WTC11 (cell line): ENCODE results near the gene SALL3. TPM values are rescaled to one million over a fixed set of nuclear protein-coding genes. Genes with fewer than 3 reads are reported as not detected.

Experiments
- ATAC-seq: fragments of 200-7000 bp; cut with Tn5 transposase; 2 replicates; pipeline ENCODE4 v1.10.0; 2021; ENCODE audit warnings: mild to moderate bottlenecking, moderate library complexity
- CTCF ChIA-PET: fragments of 300-600 bp; sonication (Branson Sonifier 250); formaldehyde crosslinking; loops from one replicate; lab custom pipeline; 2021; ENCODE audit warnings: antibody characterized with exemption; lab: Charles Lee
- POLR2A ChIA-PET: fragments of 350-600 bp; sonication (Branson Sonifier 250); formaldehyde crosslinking; loops from one replicate; lab custom pipeline; 2021; ENCODE audit warnings: antibody characterized with exemption; lab: Charles Lee
- DNase-seq: peaks from one replicate; pipeline ENCODE4 v3.0.0; 2021; ENCODE audit warnings: low spot score
- H3K27ac Mint-ChIP-seq: 2 replicates; pipeline ENCODE4 v1.8.0; 2021; ENCODE audit warnings: mixed read lengths
- H3K27me3 Mint-ChIP-seq: 2 replicates; pipeline ENCODE4 v1.8.0; 2021; ENCODE audit warnings: low read depth, mild to moderate bottlenecking, moderate library complexity, mixed read lengths
- H3K36me3 Mint-ChIP-seq: 2 replicates; pipeline ENCODE4 v1.8.0; 2021; ENCODE audit warnings: mixed read lengths
- H3K4me1 Mint-ChIP-seq: 2 replicates; pipeline ENCODE4 v1.8.0; 2022; ENCODE audit warnings: mixed read lengths
- H3K4me3 Mint-ChIP-seq: 2 replicates; pipeline ENCODE4 v1.8.0; 2021; ENCODE audit warnings: mild to moderate bottlenecking, moderate library complexity, mixed read lengths
- H3K9me3 Mint-ChIP-seq: 2 replicates; pipeline ENCODE4 v1.8.0; 2021; ENCODE audit warnings: mixed read lengths
- AR ChIP-seq: fragments of 250-450 bp; sonication (Bioruptor Pico); IDR thresholded peaks from 2 replicates; pipeline ENCODE4 v1.9.0; 2021; ENCODE audit warnings: mild to moderate bottlenecking
- CREB1 ChIP-seq: sonication (generic); formaldehyde crosslinking; IDR thresholded peaks from 2 replicates; pipeline ENCODE4 v1.8.0; 2023; ENCODE audit warnings: mild to moderate bottlenecking, missing genetic modification reagents
- E2F1 ChIP-seq: sonication (generic); formaldehyde crosslinking; IDR thresholded peaks from 2 replicates; pipeline ENCODE4 v1.8.0; 2022; ENCODE audit warnings: mild to moderate bottlenecking, missing genetic modification reagents
- E2F4 ChIP-seq: sonication (generic); formaldehyde crosslinking; IDR thresholded peaks from 2 replicates; pipeline ENCODE4 v1.8.1; 2022; ENCODE audit warnings: low read depth, mild to moderate bottlenecking, moderate library complexity, missing genetic modification reagents, borderline replicate concordance
- ERG ChIP-seq: fragments of 250-450 bp; sonication (Bioruptor Pico); IDR thresholded peaks from 2 replicates; pipeline ENCODE4 v1.8.0; 2021; ENCODE audit warnings: mild to moderate bottlenecking
- ETV6 ChIP-seq: sonication (generic); formaldehyde crosslinking; IDR thresholded peaks from 2 replicates; pipeline ENCODE4 v1.8.1; 2022; ENCODE audit warnings: mild to moderate bottlenecking, missing genetic modification reagents
- FOXJ3 ChIP-seq: sonication (generic); formaldehyde crosslinking; IDR thresholded peaks from 2 replicates; pipeline ENCODE4 v1.9.0; 2021; ENCODE audit warnings: missing genetic modification reagents, mild to moderate bottlenecking, borderline replicate concordance
- GABPB1 ChIP-seq: sonication (generic); formaldehyde crosslinking; IDR thresholded peaks from 2 replicates; pipeline ENCODE4 v1.8.1; 2023; ENCODE audit warnings: mild to moderate bottlenecking, missing genetic modification reagents
- NR2C2 ChIP-seq: sonication (generic); formaldehyde crosslinking; IDR thresholded peaks from 2 replicates; pipeline ENCODE4 v1.8.0; 2022; ENCODE audit warnings: mild to moderate bottlenecking, missing genetic modification reagents
- PREB ChIP-seq: sonication (generic); formaldehyde crosslinking; IDR thresholded peaks from 2 replicates; pipeline ENCODE4 v1.8.1; 2022; ENCODE audit warnings: mild to moderate bottlenecking, missing genetic modification reagents, moderate library complexity, borderline replicate concordance
- PRRX2 ChIP-seq: fragments of 250-450 bp; sonication (Bioruptor Pico); IDR thresholded peaks from 2 replicates; pipeline ENCODE4 v1.8.0; 2021; ENCODE audit warnings: mild to moderate bottlenecking
- SMAD3 ChIP-seq: sonication (generic); formaldehyde crosslinking; IDR thresholded peaks from 2 replicates; pipeline ENCODE4 v1.8.0; 2022; ENCODE audit warnings: missing genetic modification reagents, mild to moderate bottlenecking, borderline replicate concordance
- ZMAT4 ChIP-seq: fragments of 250-450 bp; sonication (Bioruptor Pico); IDR thresholded peaks from 2 replicates; pipeline ENCODE4 v1.9.0; 2021; ENCODE audit warnings: mild to moderate bottlenecking
- ZNF232 ChIP-seq: sonication (generic); formaldehyde crosslinking; IDR thresholded peaks from 2 replicates; pipeline ENCODE4 v1.8.0; 2022; ENCODE audit warnings: mild to moderate bottlenecking, missing genetic modification reagents
- ZNF317 ChIP-seq: sonication (generic); formaldehyde crosslinking; IDR thresholded peaks from 2 replicates; pipeline ENCODE4 v1.8.1; 2023; ENCODE audit warnings: low read depth, mild to moderate bottlenecking, moderate library complexity, missing genetic modification reagents, borderline replicate concordance
- ZNF423 ChIP-seq: fragments of 250-450 bp; sonication (Bioruptor Pico); IDR thresholded peaks from 2 replicates; pipeline ENCODE4 v2.1.2; 2022; ENCODE audit warnings: mild to moderate bottlenecking, moderate library complexity
- ZNF512 ChIP-seq: sonication (generic); formaldehyde crosslinking; IDR thresholded peaks from 2 replicates; pipeline ENCODE4 v1.8.1; 2022; ENCODE audit warnings: missing genetic modification reagents, borderline replicate concordance
- total RNA-seq: library from RNA; stranded (reverse); gene quantifications from 3 replicates; pipeline ENCODE4 v1.2.3, GENCODE V29; 2021

The SALL3 gene
- total RNA-seq, 1 experiment from 2014 or later = 87.0 TPM

GRCh38 chr18:78976765-78977636 lies 2.6 kb upstream of the SALL3 start:
- DNase-seq = no peak
- H3K4me1 Mint-ChIP-seq = peaks cover 48% of the 10 kb centered on the region

GRCh38 chr18:78977637-78978348 lies 1.8 kb upstream of the SALL3 start:
- Mint-ChIP-seq H3K36me3 (peaks cover 2% of the 10 kb centered on the region; the same call in 1 of the 2 replicates), H3K27me3 (peaks cover 72% of the 10 kb centered on the region), H3K4me1 (peaks cover 51% of the 10 kb centered on the region), H3K27ac (no peak overlapping the region), H3K9me3 (no peaks in the 10 kb centered on the region)
- ATAC-seq (no peak), DNase-seq (peak; percentile 50)
- POLR2A ChIA-PET = interaction anchor here (0.6 kb wide), 1 partner anchor 839 kb away, joined by 3 read pairs; no protein-coding TSS in a partner anchor
- TF ChIP-seq ZMAT4 (CRISPR knock-in tag) = no peak
- no peak for TF ChIP-seq ZNF423
- TF ChIP-seq E2F4 (CRISPR knock-in tag) = no peak
- no peak for TF ChIP-seq ERG (CRISPR knock-in tag)
- TF ChIP-seq GABPB1 (CRISPR knock-in tag) = no peak
- TF ChIP-seq SMAD3 (CRISPR knock-in tag) = no peak
- TF ChIP-seq FOXJ3 (CRISPR knock-in tag) = no peak
- TF ChIP-seq ZNF317 = no peak
- no peak for TF ChIP-seq NR2C2 (CRISPR knock-in tag)
- TF ChIP-seq, all 79 proteins: peak for 0
- CTCF ChIA-PET = interaction anchor here (1.0 kb wide), 1 partner anchor 102 kb away, joined by 5 read pairs; no protein-coding TSS in a partner anchor
- peak overlapping the region; percentile 68 for H3K4me3 Mint-ChIP-seq

More at GRCh38 chr18:78976765-78977636, 2.6 kb upstream of the SALL3 start:
- ChIA-PET POLR2A (no interaction called here), CTCF (interaction anchor here (1.0 kb wide), 1 partner anchor 102 kb away, joined by 5 read pairs; no protein-coding TSS in a partner anchor)
- Mint-ChIP-seq H3K9me3 (no peaks in the 10 kb centered on the region), H3K36me3 (peaks cover 2% of the 10 kb centered on the region; the same call in 1 of the 2 replicates), H3K27ac (no peak overlapping the region), H3K4me3 (peak overlapping the region; percentile 68), H3K27me3 (peaks cover 72% of the 10 kb centered on the region)
- ATAC-seq = no peak
- no peak for TF ChIP-seq ZNF232

- H3K36me3 Mint-ChIP-seq = peaks cover 2% of the 10 kb centered on the region; the same call in 1 of the 2 replicates
- peaks cover 52% of the 10 kb centered on the region for H3K4me1 Mint-ChIP-seq
- peak; percentile 48 for DNase-seq
- peaks cover 66% of the 10 kb centered on the region for H3K27me3 Mint-ChIP-seq
- ChIA-PET POLR2A (interaction anchor here (0.6 kb wide), 1 partner anchor 840 kb away, joined by 3 read pairs; no protein-coding TSS in a partner anchor), CTCF (no interaction called here)
- H3K27ac Mint-ChIP-seq = no peak overlapping the region
- no peaks in the 10 kb centered on the region for H3K9me3 Mint-ChIP-seq
- ATAC-seq = no peak; the same call in 1 of the 2 replicates
- H3K4me3 Mint-ChIP-seq = peak overlapping the region; percentile 68
- no peak for TF ChIP-seq ZNF232
- no peak for TF ChIP-seq AR (CRISPR knock-in tag)
- TF ChIP-seq E2F1 = no peak
- TF ChIP-seq PREB (CRISPR knock-in tag) = no peak
- peak; percentile 46; the same call in 1 of the 2 replicates for TF ChIP-seq ETV6
- TF ChIP-seq ZNF423 = 0 out of 2 replicates have a peak, but pooled peaks have one; percentile 9
- no peak for TF ChIP-seq CREB1 (CRISPR knock-in tag)
- no peak for TF ChIP-seq PRRX2 (CRISPR knock-in tag)
- TF ChIP-seq ZNF512 (CRISPR knock-in tag) = no peak
Observed at GRCh38 chr18:78978349-78979055, 1.1 kb upstream of the SALL3 start.
